ENCODE results near the gene TTLL13. TPM values are rescaled to one million over a fixed set of nuclear protein-coding genes. Genes with fewer than 3 reads are reported as not detected.

Gene TTLL13
- total RNA-seq, 2 donors from 2014 or later, result not detected

- no peak for ATAC-seq (ENCODE audit: insufficient number of reproducible peaks, low FRiP score, low read depth)
- no peak for TF ChIP-seq CTCF (IDR thresholded peaks at IDR 0.05)
- H3K9me3 ChIP-seq, result no peaks in the 10 kb centered on the region
- H3K4me3 ChIP-seq, result no peak overlapping the region
- no peaks in the 10 kb centered on the region for H3K27me3 ChIP-seq (replicated peaks; ENCODE audit: insufficient read depth)
- H3K27ac ChIP-seq, result no peak overlapping the region
- H3K4me1 ChIP-seq (ENCODE audit: control insufficient read depth in 1 of 2, low read depth in 2 of 2), result peaks cover 3 to 17% of the 10 kb centered on the region in 2 donors
- H3K36me3 ChIP-seq, result no peaks in the 10 kb centered on the region
- DNase-seq (ENCODE audit: low spot score), result no peak
These were observed 42.1 kb upstream of the TTLL13 start for GRCh38 chr15:90207252-90207651.

GRCh38 chr15:90208356-90208755 lies 41.0 kb upstream of the TTLL13 start:
- ATAC-seq (ENCODE audit: insufficient number of reproducible peaks, low FRiP score, low read depth) (no peak), DNase-seq (ENCODE audit: low spot score) (no peak)
- Histone ChIP-seq H3K27ac (no peak overlapping the region), H3K27me3 (replicated peaks; ENCODE audit: insufficient read depth) (no peaks in the 10 kb centered on the region), H3K36me3 (no peaks in the 10 kb centered on the region), H3K4me3 (no peak overlapping the region), H3K9me3 (no peaks in the 10 kb centered on the region), H3K4me1 (ENCODE audit: control insufficient read depth in 1 of 2, low read depth in 2 of 2) (peaks cover 3 to 11% of the 10 kb centered on the region in 2 donors)
- TF ChIP-seq CTCF (IDR thresholded peaks at IDR 0.05), result no peak

GRCh38 chr15:90209591-90209990 lies 39.8 kb upstream of the TTLL13 start:
- H3K4me1 ChIP-seq (ENCODE audit: control insufficient read depth in 1 of 2, low read depth in 2 of 2), result peaks cover 0 to 3% of the 10 kb centered on the region in 2 donors
- H3K27me3 ChIP-seq (replicated peaks; ENCODE audit: insufficient read depth), result no peaks in the 10 kb centered on the region
- H3K9me3 ChIP-seq, result no peaks in the 10 kb centered on the region
- H3K27ac ChIP-seq, result no peak overlapping the region
- ATAC-seq (ENCODE audit: insufficient number of reproducible peaks, low FRiP score, low read depth), result no peak
- no peak overlapping the region for H3K4me3 ChIP-seq
- TF ChIP-seq CTCF (IDR thresholded peaks at IDR 0.05), result no peak
- DNase-seq (ENCODE audit: low spot score), result no peak
- H3K36me3 ChIP-seq, result no peaks in the 10 kb centered on the region

- peaks cover 0 to 3% of the 10 kb centered on the region in 2 donors for H3K4me1 ChIP-seq (ENCODE audit: control insufficient read depth in 1 of 2, low read depth in 2 of 2)
- no peaks in the 10 kb centered on the region for H3K9me3 ChIP-seq
- H3K27me3 ChIP-seq (replicated peaks; ENCODE audit: insufficient read depth), result no peaks in the 10 kb centered on the region
- H3K36me3 ChIP-seq, result no peaks in the 10 kb centered on the region
- no peak for DNase-seq (ENCODE audit: low spot score)
- no peak overlapping the region for H3K4me3 ChIP-seq
- no peak overlapping the region for H3K27ac ChIP-seq
- no peak for ATAC-seq (ENCODE audit: insufficient number of reproducible peaks, low FRiP score, low read depth)
- no peak for TF ChIP-seq CTCF (IDR thresholded peaks at IDR 0.05)
These were observed 38.8 kb upstream of the TTLL13 start for GRCh38 chr15:90210593-90210992.

- Histone ChIP-seq H3K4me3 (no peak overlapping the region), H3K4me1 (ENCODE audit: control insufficient read depth in 1 of 2, low read depth in 2 of 2) (peaks cover 0 to 3% of the 10 kb centered on the region in 2 donors), H3K36me3 (no peaks in the 10 kb centered on the region), H3K27me3 (replicated peaks; ENCODE audit: insufficient read depth) (no peaks in the 10 kb centered on the region), H3K27ac (no peak overlapping the region), H3K9me3 (no peaks in the 10 kb centered on the region)
- no peak for DNase-seq (ENCODE audit: low spot score)
- no peak for ATAC-seq (ENCODE audit: insufficient number of reproducible peaks, low FRiP score, low read depth)
- TF ChIP-seq CTCF (IDR thresholded peaks at IDR 0.05), result no peak
These were observed 38.3 kb upstream of the TTLL13 start for GRCh38 chr15:90211009-90211408.

Data from thoracic aorta (tissue), 2 donors.